Measurements from ENCODE around the gene REX1BD. TPM values are rescaled to one million over a fixed set of nuclear protein-coding genes. Genes with fewer than 3 reads are reported as not detected.
A peak's percentile ranks its signal among the peaks of the same experiment; 100 is the strongest.

Gene REX1BD
- total and polyA plus RNA-seq, 2 of the 13 experiments (the other 11 are each of a cell fraction or from before 2014, with no cell fraction given), result 7.5 to 25.4 TPM

- no peak for TF ChIP-seq FOXO4 (CRISPR knock-in tag; conservative IDR thresholded peaks at IDR 0.05)
- TF ChIP-seq ZNF83 (CRISPR knock-in tag; IDR thresholded peaks at IDR 0.05; ENCODE audit: borderline replicate concordance), result no peak
- TF ChIP-seq CHD4 (IDR thresholded peaks at IDR 0.05; ENCODE audit: borderline replicate concordance, low read length), result 0 out of 2 replicates have a peak, but pooled peaks have one; percentile 16
- TF ChIP-seq ZBTB38 (CRISPR knock-in tag; IDR thresholded peaks at IDR 0.05), result no peak
- no peak for TF ChIP-seq ZNF180 (CRISPR knock-in tag; IDR thresholded peaks at IDR 0.05; ENCODE audit: borderline replicate concordance, low read depth)
- TF ChIP-seq ZNF737 (CRISPR knock-in tag; IDR thresholded peaks at IDR 0.05; ENCODE audit: borderline replicate concordance), result no peak
- TF ChIP-seq, protein P1, sequence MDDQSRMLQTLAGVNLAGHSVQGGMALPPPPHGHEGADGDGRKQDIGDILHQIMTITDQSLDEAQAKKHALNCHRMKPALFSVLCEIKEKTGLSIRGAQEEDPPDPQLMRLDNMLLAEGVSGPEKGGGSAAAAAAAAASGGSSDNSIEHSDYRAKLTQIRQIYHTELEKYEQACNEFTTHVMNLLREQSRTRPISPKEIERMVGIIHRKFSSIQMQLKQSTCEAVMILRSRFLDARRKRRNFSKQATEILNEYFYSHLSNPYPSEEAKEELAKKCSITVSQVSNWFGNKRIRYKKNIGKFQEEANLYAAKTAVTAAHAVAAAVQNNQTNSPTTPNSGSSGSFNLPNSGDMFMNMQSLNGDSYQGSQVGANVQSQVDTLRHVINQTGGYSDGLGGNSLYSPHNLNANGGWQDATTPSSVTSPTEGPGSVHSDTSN (CRISPR knock-in tag; IDR thresholded peaks at IDR 0.05; ENCODE audit: borderline replicate concordance), result no peak
- TF ChIP-seq, protein P2, sequence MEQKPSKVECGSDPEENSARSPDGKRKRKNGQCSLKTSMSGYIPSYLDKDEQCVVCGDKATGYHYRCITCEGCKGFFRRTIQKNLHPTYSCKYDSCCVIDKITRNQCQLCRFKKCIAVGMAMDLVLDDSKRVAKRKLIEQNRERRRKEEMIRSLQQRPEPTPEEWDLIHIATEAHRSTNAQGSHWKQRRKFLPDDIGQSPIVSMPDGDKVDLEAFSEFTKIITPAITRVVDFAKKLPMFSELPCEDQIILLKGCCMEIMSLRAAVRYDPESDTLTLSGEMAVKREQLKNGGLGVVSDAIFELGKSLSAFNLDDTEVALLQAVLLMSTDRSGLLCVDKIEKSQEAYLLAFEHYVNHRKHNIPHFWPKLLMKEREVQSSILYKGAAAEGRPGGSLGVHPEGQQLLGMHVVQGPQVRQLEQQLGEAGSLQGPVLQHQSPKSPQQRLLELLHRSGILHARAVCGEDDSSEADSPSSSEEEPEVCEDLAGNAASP (CRISPR knock-in tag; IDR thresholded peaks at IDR 0.05; ENCODE audit: borderline replicate concordance), result peak; percentile 92
- TF ChIP-seq ZNF318 (CRISPR knock-in tag; IDR thresholded peaks at IDR 0.05), result no peak
- no peak for TF ChIP-seq ZSCAN9 (CRISPR knock-in tag; IDR thresholded peaks at IDR 0.05; ENCODE audit: borderline replicate concordance)
- no peak for TF ChIP-seq TSC22D2 (CRISPR knock-in tag; IDR thresholded peaks at IDR 0.05; ENCODE audit: borderline replicate concordance)
- no peak for TF ChIP-seq FUBP1 (CRISPR knock-in tag; IDR thresholded peaks at IDR 0.05; ENCODE audit: borderline replicate concordance)
- no peak for TF ChIP-seq HOXA3 (CRISPR knock-in tag; IDR thresholded peaks at IDR 0.05)
- TF ChIP-seq SMARCE1 (IDR thresholded peaks at IDR 0.05; ENCODE audit: borderline replicate concordance), result no peak
Measured at GRCh38 chr19:18611327-18612050, 22.9 kb downstream of the REX1BD start (continued).
